ENCODE measurements around the gene DLL3.

DNA sequence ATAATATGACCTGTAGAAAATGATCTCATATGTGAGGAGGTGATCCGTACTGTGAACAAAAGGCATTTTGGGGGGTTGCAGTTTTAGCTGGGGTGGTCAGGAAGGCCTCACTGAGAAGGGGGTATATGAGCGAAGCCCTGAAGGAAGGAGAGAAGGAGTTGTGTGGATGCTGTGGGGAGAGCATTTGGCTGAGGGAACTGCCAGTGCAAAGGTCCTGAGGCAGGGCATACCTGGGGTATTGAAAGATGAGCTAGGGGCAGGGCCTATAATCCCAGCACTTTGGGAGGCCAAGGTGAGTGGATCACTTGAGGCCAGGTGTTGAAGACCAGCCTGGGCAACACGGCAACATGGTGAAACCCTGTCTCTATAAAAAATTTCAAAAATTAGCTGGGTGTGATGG is 18.7 kb downstream of the DLL3 start:
- TF ChIP-seq, protein P1, sequence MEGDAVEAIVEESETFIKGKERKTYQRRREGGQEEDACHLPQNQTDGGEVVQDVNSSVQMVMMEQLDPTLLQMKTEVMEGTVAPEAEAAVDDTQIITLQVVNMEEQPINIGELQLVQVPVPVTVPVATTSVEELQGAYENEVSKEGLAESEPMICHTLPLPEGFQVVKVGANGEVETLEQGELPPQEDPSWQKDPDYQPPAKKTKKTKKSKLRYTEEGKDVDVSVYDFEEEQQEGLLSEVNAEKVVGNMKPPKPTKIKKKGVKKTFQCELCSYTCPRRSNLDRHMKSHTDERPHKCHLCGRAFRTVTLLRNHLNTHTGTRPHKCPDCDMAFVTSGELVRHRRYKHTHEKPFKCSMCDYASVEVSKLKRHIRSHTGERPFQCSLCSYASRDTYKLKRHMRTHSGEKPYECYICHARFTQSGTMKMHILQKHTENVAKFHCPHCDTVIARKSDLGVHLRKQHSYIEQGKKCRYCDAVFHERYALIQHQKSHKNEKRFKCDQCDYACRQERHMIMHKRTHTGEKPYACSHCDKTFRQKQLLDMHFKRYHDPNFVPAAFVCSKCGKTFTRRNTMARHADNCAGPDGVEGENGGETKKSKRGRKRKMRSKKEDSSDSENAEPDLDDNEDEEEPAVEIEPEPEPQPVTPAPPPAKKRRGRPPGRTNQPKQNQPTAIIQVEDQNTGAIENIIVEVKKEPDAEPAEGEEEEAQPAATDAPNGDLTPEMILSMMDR (IDR thresholded peaks at IDR 0.05), result no peak
- TF ChIP-seq EHMT2 (IDR thresholded peaks at IDR 0.05; ENCODE audit: low read depth), result no peak
- no peak for TF ChIP-seq RCOR1 (IDR thresholded peaks at IDR 0.05; ENCODE audit: low read depth, low read length)
- no peak for TF ChIP-seq CEBPB (IDR thresholded peaks at IDR 0.05)
- TF ChIP-seq MAFK (IDR thresholded peaks at IDR 0.05; ENCODE audit: partially characterized antibody), result no peak
- TF ChIP-seq PHF8 (IDR thresholded peaks at IDR 0.05; ENCODE audit: borderline replicate concordance, low read depth), result no peak
- no peak for TF ChIP-seq CBX8 (IDR thresholded peaks at IDR 0.05)
- no peak for TF ChIP-seq ZNF302 (CRISPR knock-in tag; IDR thresholded peaks at IDR 0.05)
- TF ChIP-seq NR3C1 (IDR thresholded peaks at IDR 0.05), result no peak
- no peak for TF ChIP-seq SMC3 (IDR thresholded peaks at IDR 0.05)
- TF ChIP-seq, protein P2, sequence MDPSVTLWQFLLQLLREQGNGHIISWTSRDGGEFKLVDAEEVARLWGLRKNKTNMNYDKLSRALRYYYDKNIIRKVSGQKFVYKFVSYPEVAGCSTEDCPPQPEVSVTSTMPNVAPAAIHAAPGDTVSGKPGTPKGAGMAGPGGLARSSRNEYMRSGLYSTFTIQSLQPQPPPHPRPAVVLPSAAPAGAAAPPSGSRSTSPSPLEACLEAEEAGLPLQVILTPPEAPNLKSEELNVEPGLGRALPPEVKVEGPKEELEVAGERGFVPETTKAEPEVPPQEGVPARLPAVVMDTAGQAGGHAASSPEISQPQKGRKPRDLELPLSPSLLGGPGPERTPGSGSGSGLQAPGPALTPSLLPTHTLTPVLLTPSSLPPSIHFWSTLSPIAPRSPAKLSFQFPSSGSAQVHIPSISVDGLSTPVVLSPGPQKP (IDR thresholded peaks at IDR 0.05; ENCODE audit: low read depth, low read length), result no peak
- no peak for TF ChIP-seq NPAS2 (CRISPR knock-in tag; IDR thresholded peaks at IDR 0.05; ENCODE audit: borderline replicate concordance)
- no peak for TF ChIP-seq POLR2A (IDR thresholded peaks at IDR 0.05; ENCODE audit: low read length)
